HG03097 (cell line): ENCODE results near the gene TBC1D5.
A peak's percentile ranks its signal among the peaks of the same experiment; 100 is the strongest.
"Not testable (repeated sequence)": the region's sequence is repeated elsewhere in the genome, so short reads cannot be mapped to it uniquely, and the experiment has no call there.

Source experiments
- ATAC-seq: cut with Tn5 transposase; IDR thresholded peaks from one replicate; pipeline ENCODE4 v1.9.1; 2021; ENCODE audit not compliant: unreplicated experiment, low FRiP score

TBC1D5 gene

GRCh38 chr3:17724948-17725347 is 17.5 kb downstream of the TBC1D5 start:
- ATAC-seq = no peak

GRCh38 chr3:17724122-17724521 is 18.3 kb downstream of the TBC1D5 start:
- ATAC-seq = no peak

GRCh38 chr3:17717411-17717810 is 25.0 kb downstream of the TBC1D5 start:
- no peak for ATAC-seq

- no peak for ATAC-seq
Measured at GRCh38 chr3:17714473-17714872, 28.0 kb downstream of the TBC1D5 start.

GRCh38 chr3:17709236-17709810 is 33.1 kb downstream of the TBC1D5 start:
- ATAC-seq = no peak

- ATAC-seq = no peak
Measured at GRCh38 chr3:17707813-17708543, 34.5 kb downstream of the TBC1D5 start.

- ATAC-seq = not testable (repeated sequence)
Measured at GRCh38 chr3:17705991-17706390, 36.4 kb downstream of the TBC1D5 start.

- not testable (repeated sequence) for ATAC-seq
Measured at GRCh38 chr3:17699815-17700214, 42.6 kb downstream of the TBC1D5 start.

- ATAC-seq = not testable (repeated sequence)
Measured at GRCh38 chr3:17695665-17696064, 46.8 kb downstream of the TBC1D5 start.

- ATAC-seq = not testable (repeated sequence)
Measured at GRCh38 chr3:17693670-17693999, 48.8 kb downstream of the TBC1D5 start.

GRCh38 chr3:17692846-17693669 is 49.4 kb downstream of the TBC1D5 start:
- not testable (repeated sequence) for ATAC-seq

GRCh38 chr3:17687566-17687965 is 54.9 kb downstream of the TBC1D5 start:
- ATAC-seq = no peak

- ATAC-seq = no peak
Measured at GRCh38 chr3:17686613-17687012, 55.8 kb downstream of the TBC1D5 start.

GRCh38 chr3:17683542-17684207 is 58.8 kb downstream of the TBC1D5 start:
- no peak for ATAC-seq

GRCh38 chr3:17680530-17680929 is 61.9 kb downstream of the TBC1D5 start:
- no peak for ATAC-seq

- peak; percentile 72 for ATAC-seq
Measured at GRCh38 chr3:17678116-17678741, 64.2 kb downstream of the TBC1D5 start.

GRCh38 chr3:17674082-17674686 is 68.2 kb downstream of the TBC1D5 start:
- no peak for ATAC-seq

- ATAC-seq = no peak
Measured at GRCh38 chr3:17672506-17672905, 69.9 kb downstream of the TBC1D5 start.

GRCh38 chr3:17670749-17671148 is 71.7 kb downstream of the TBC1D5 start:
- no peak for ATAC-seq

GRCh38 chr3:17664923-17665322 is 77.5 kb downstream of the TBC1D5 start:
- no peak for ATAC-seq
